Prostate gland (tissue), 2 donors: ENCODE measurements around the gene IGSF23. TPM values are rescaled to one million over a fixed set of nuclear protein-coding genes. Genes with fewer than 3 reads are reported as not detected.
"Not testable (repeated sequence)": the region's sequence is repeated elsewhere in the genome, so short reads cannot be mapped to it uniquely, and the experiment has no call there.

ENCODE experiments used
- DNase-seq: peaks from one replicate; pipeline ENCODE4 v3.0.0-alpha.2; 2019; ENCODE audit warnings: low spot score
- H3K27ac ChIP-seq, 2 donors: fragments of 200-600 bp; sonication (generic); 2 replicates each; pipeline ENCODE4 v1.5.1; 2017 to 2019
- H3K27me3 ChIP-seq: fragments of 200-600 bp; sonication (generic); replicated peaks from 2 replicates; pipeline ENCODE4 v1.5.1; 2019; ENCODE audit not compliant: insufficient read depth
- H3K36me3 ChIP-seq, 2 donors: fragments of 200-600 bp; sonication (generic); 1 replicate in 1 of 2; 2 replicates in 1 of 2; pipeline versions ENCODE4 v1.5.1 to v1.8.1; 2017 to 2019
- H3K4me1 ChIP-seq: fragments of 200-600 bp; sonication (generic); replicated peaks from 2 replicates; pipeline ENCODE4 v1.5.1; 2019
- H3K4me3 ChIP-seq, 2 donors: fragments of 200-600 bp; sonication (generic); 2 replicates each; pipeline ENCODE4 v1.5.1; 2017 to 2019
- H3K9me3 ChIP-seq: fragments of 200-600 bp; sonication (generic); 2 replicates; pipeline ENCODE4 v1.5.1; 2017
- CTCF ChIP-seq, 4 experiments: fragments of 200-600 bp in 2 of 4; fragments of 450-650 bp in 2 of 4; sonication (generic) in 2 of 4; IDR thresholded peaks; 1 replicate in 3 of 4; 2 replicates in 1 of 4; pipeline ENCODE4 v1.5.1; 2016 to 2019; ENCODE audit warnings: antibody characterized with exemption in 4 of 4, mild to moderate bottlenecking in 2 of 4, moderate library complexity in 2 of 4
- POLR2A ChIP-seq: fragments of 450-650 bp; IDR thresholded peaks from one replicate; pipeline ENCODE4 v1.6.1; 2016; ENCODE audit warnings: antibody characterized with exemption, mild to moderate bottlenecking
- POLR2AphosphoS5 ChIP-seq: sonication (generic); formaldehyde crosslinking; IDR thresholded peaks from one replicate; pipeline ENCODE4 v1.6.1; 2017; ENCODE audit warnings: antibody characterized with exemption
- WGBS: methylation state at CpG from one replicate; pipeline ENCODE4 v1.1.5; 2018; 5-methylcytosine and 5-hydroxymethylcytosine counted together
- intact Hi-C: fragments of 100-400 bp; cut with DNase I; formaldehyde crosslinking; loops from one replicate; pipeline ENCODE4 v1.14.2; 2022
- microRNA counts, 2 donors: library from miRNA; unstranded; fragments of <30 nt; microRNA quantifications; one replicate each; lab custom pipeline; 2016 to 2017
- microRNA-seq: library from miRNA; unstranded; fragments of <30 nt; microRNA quantifications from one replicate; pipeline ENCODE4, GENCODE V29; 2016
- small RNA-seq, 2 donors: library from RNA; depleted of rRNA; stranded (forward); fragments of <200 nt; gene quantifications; one replicate each; pipeline ENCODE3, GENCODE V24; 2016
- total RNA-seq, 2 donors: library from RNA; depleted of rRNA; stranded (reverse); fragments of >200 nt; gene quantifications; one replicate each; pipeline ENCODE4 v1.1.0, GENCODE V29; 2016

The IGSF23 gene
- total RNA-seq, 2 donors from 2014 or later: not detected

GRCh38 chr19:44683434-44684210, 70.3 kb downstream of the IGSF23 start:
- H3K4me1 ChIP-seq: no peaks in the 10 kb centered on the region
- no peak for DNase-seq
- intact Hi-C loops: no loop called here
- WGBS: 76% methylated on average over 8 of the region's 9 CpGs
- H3K27me3 ChIP-seq: no peaks in the 10 kb centered on the region
- H3K4me3 ChIP-seq: no peak overlapping the region
- H3K27ac ChIP-seq: no peak overlapping the region
- no peaks in the 10 kb centered on the region for H3K36me3 ChIP-seq
- TF ChIP-seq POLR2A (no peak), CTCF (IDR thresholded peaks at IDR 0.05) (no peak), POLR2AphosphoS5 (no peak)
- H3K9me3 ChIP-seq: no peaks in the 10 kb centered on the region

- H3K27ac ChIP-seq, intact Hi-C loops, H3K9me3 ChIP-seq, DNase-seq, H3K4me3 ChIP-seq, H3K36me3 ChIP-seq, H3K4me1 ChIP-seq, H3K27me3 ChIP-seq: not testable (repeated sequence)
- 94% methylated on average over 3 of the region's 3 CpGs for WGBS
These were observed 71.0 kb downstream of the IGSF23 start for GRCh38 chr19:44684396-44684795.

GRCh38 chr19:44684892-44685863, 71.8 kb downstream of the IGSF23 start:
- no peak overlapping the region for H3K27ac ChIP-seq
- WGBS: 55% methylated on average over 25 of the region's 25 CpGs

GRCh38 chr19:44685877-44686276, 72.5 kb downstream of the IGSF23 start:
- TF ChIP-seq POLR2A (no peak), CTCF (IDR thresholded peaks at IDR 0.05) (no peak), POLR2AphosphoS5 (no peak)
- no peak for DNase-seq
- Histone ChIP-seq H3K4me3 (no peak overlapping the region), H3K27me3 (no peaks in the 10 kb centered on the region), H3K27ac (no peak overlapping the region), H3K9me3 (no peaks in the 10 kb centered on the region), H3K4me1 (no peaks in the 10 kb centered on the region), H3K36me3 (no peaks in the 10 kb centered on the region)
- intact Hi-C loops: no loop called here
- 88% methylated on average over 4 of the region's 4 CpGs for WGBS

More at GRCh38 chr19:44684892-44685863, 71.8 kb downstream of the IGSF23 start:
- Histone ChIP-seq H3K9me3 (no peaks in the 10 kb centered on the region), H3K27me3 (no peaks in the 10 kb centered on the region), H3K4me3 (no peak overlapping the region), H3K4me1 (no peaks in the 10 kb centered on the region), H3K36me3 (no peaks in the 10 kb centered on the region)
- DNase-seq: no peak
- intact Hi-C loops: no loop called here
- TF ChIP-seq POLR2AphosphoS5 (peak; percentile 27), POLR2A (no peak), CTCF (IDR thresholded peaks at IDR 0.05) (no peak)

MicroRNA genes within 50 kb of the gene (microRNA counts, 767-probe panel; counts per million panel counts)
- 2,950 to 3,392 counts per million in 2 donors for microRNA hsa-miR-4531 (lab: Ali Mortazavi, UCI)

Small RNA genes lying within 50 kb of the gene (microRNA-seq; reads per million reads assigned to microRNA genes)
- not detected for gene MIR4531

Small RNA genes lying within 50 kb of the gene (small RNA-seq; reads per million reads assigned to genes)
- gene AC243964.1: 0 reads per million in 2 donors

Other genes starting within 250 kb of the IGSF23 start
- gene ZNF285, start 212.0 kb upstream of the IGSF23 start, total RNA-seq: 1 to 10 TPM; 2.3 to 5.4 TPM
- gene ZNF229, start 165.1 kb upstream of the IGSF23 start, total RNA-seq: 1 to 10 TPM; 6.1 to 7.0 TPM
- 10 to 100 TPM in 1 of 2 donors, 1 to 10 TPM in 1; 8.3 to 18.5 TPM for gene ZNF180, start 113.0 kb upstream of the IGSF23 start, total RNA-seq
- gene CEACAM20, start 83.9 kb upstream of the IGSF23 start, total RNA-seq: 1 to 10 TPM in 1 of 2 donors, not detected in 1; 2.6 TPM
- gene PVR, start 30.3 kb downstream of the IGSF23 start, total RNA-seq: 10 to 100 TPM; 30.1 to 35.6 TPM
- gene CEACAM19, start 57.9 kb downstream of the IGSF23 start, total RNA-seq: 1 to 10 TPM; 3.6 to 8.1 TPM
- gene CEACAM16, start 85.6 kb downstream of the IGSF23 start, total RNA-seq: not detected
- gene BCL3, start 135.1 kb downstream of the IGSF23 start, total RNA-seq: 10 to 100 TPM; 22.6 to 44.0 TPM
- gene CBLC, start 164.3 kb downstream of the IGSF23 start, total RNA-seq: 10 to 100 TPM; 30.1 to 33.6 TPM
- 100 to 1,000 TPM; 258 to 501 TPM for gene BCAM, start 195.5 kb downstream of the IGSF23 start, total RNA-seq
- gene NECTIN2, start 232.7 kb downstream of the IGSF23 start, total RNA-seq: 100 to 1,000 TPM; 223 to 279 TPM